Measurements from ENCODE around the gene GLP2R.

The GLP2R gene

DNA sequence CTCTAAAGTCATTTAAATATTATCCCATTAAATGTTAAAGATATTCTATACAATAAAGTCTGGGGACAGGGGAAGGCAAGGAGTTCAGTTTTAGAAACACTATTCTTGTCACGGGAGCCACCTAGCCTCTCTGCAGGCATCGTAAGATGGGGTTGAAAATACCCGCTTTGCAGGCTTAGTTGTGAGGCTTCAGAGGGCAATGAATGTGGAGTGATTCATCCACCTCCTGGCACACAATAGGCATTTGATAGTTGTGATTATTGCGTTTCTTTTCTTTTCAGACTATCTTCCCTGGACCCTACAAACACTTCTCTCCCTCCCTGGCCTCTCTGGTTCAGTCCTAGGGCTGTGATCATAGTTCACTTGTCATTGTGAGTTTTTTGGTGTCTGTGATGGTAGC lies 19.6 kb downstream of the GLP2R start:
- no peak for TF ChIP-seq CTCF (IDR thresholded peaks at IDR 0.05; ENCODE audit: low read depth, low read length, missing control alignments)
- no peak overlapping the region for H3K4me3 ChIP-seq (ENCODE audit: low read depth, low read length)
- DNase-seq (ENCODE audit: low read depth): no peak

GRCh38 chr17:9850151-9850550 lies 24.4 kb downstream of the GLP2R start:
- no peak for TF ChIP-seq CTCF (IDR thresholded peaks at IDR 0.05; ENCODE audit: low read depth, low read length, missing control alignments)
- no peak for DNase-seq (ENCODE audit: low read depth)
- no peak overlapping the region for H3K4me3 ChIP-seq (ENCODE audit: low read depth, low read length)

DNA sequence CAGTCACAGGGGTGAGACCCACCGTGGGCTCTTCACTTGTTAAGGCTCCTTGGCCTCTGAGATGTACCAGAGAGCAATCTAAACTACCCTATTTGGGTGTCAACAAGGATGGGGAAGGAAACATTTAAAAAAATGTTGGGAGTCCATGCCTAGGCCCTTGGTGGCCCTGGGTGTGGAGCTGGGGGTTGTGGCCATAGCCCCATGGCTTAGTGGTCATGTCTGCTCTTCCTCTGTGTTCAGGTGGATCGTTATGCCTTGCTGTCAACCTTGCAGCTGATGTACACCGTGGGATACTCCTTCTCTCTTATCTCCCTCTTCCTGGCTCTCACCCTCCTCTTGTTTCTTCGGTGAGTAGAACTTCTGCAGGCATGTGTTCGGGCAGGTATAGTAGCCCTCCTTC lies 28.5 kb downstream of the GLP2R start:
- no peak for TF ChIP-seq CTCF (IDR thresholded peaks at IDR 0.05; ENCODE audit: low read depth, low read length, missing control alignments)
- no peak overlapping the region for H3K4me3 ChIP-seq (ENCODE audit: low read depth, low read length)
- no peak for DNase-seq (ENCODE audit: low read depth)

- no peak for DNase-seq (ENCODE audit: low read depth)
- H3K4me3 ChIP-seq (ENCODE audit: low read depth, low read length): no peak overlapping the region
- TF ChIP-seq CTCF (IDR thresholded peaks at IDR 0.05; ENCODE audit: low read depth, low read length, missing control alignments): no peak
Observed at GRCh38 chr17:9855036-9855435, 29.3 kb downstream of the GLP2R start.

DNA sequence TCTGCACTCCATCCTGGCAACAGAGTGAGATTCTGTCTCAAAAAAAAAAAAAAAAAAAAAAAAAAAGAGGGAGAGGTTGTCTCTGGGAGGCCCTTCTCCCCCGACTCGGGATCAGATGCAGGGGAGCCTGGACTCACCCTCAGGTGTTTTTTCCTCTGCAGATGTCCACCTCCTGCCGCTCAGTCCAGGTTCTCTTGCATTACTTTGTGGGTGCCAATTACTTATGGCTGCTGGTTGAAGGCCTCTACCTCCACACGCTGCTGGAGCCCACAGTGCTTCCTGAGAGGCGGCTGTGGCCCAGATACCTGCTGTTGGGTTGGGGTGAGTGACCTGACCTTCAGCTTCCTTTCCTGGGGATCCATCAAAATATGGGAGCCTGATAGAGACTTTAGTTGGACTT lies 34.1 kb downstream of the GLP2R start:
- TF ChIP-seq CTCF (IDR thresholded peaks at IDR 0.05; ENCODE audit: low read depth, low read length, missing control alignments): no peak
- no peak overlapping the region for H3K4me3 ChIP-seq (ENCODE audit: low read depth, low read length)
- no peak for DNase-seq (ENCODE audit: low read depth)

GRCh38 chr17:9860851-9861250 lies 35.1 kb downstream of the GLP2R start:
- no peak overlapping the region for H3K4me3 ChIP-seq (ENCODE audit: low read depth, low read length)
- no peak for DNase-seq (ENCODE audit: low read depth)
- no peak for TF ChIP-seq CTCF (IDR thresholded peaks at IDR 0.05; ENCODE audit: low read depth, low read length, missing control alignments)

DNA sequence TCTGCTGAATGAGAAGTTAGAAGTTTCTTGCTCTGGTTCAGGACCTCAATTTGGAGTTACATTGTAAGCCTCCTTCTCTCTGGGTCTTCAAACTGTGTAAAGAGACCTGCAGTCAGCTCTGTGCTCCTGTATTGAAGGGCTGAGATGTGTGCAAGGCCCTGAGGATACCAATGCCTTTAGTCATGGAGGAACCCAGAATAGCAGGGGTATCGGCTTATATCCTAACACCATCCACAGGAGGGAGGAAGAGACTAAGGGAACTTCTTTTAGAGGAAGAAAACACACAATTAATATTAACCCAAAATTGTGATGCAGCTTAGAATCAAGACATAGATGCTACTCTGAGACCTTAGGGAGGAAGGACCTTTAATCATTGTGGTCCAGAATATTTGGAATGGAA lies 36.5 kb downstream of the GLP2R start:
- TF ChIP-seq CTCF (IDR thresholded peaks at IDR 0.05; ENCODE audit: low read depth, low read length, missing control alignments): no peak
- H3K4me3 ChIP-seq (ENCODE audit: low read depth, low read length): no peak overlapping the region
- no peak for DNase-seq (ENCODE audit: low read depth)
